Stimulated activated CD8-positive, alpha-beta memory T cell treated with anti-CD3 and anti-CD28 coated beads, Interleukin-7, amount 100 ng/mL, for 24 hours (primary cell): ENCODE data around the gene PPIG.
"Not testable (repeated sequence)": the region's sequence is repeated elsewhere in the genome, so short reads cannot be mapped to it uniquely, and the experiment has no call there.

ENCODE experiments used
- DNase-seq: peaks from one replicate; pipeline ENCODE4 v3.0.0-alpha.2; 2020; ENCODE audit warnings: low read depth

The PPIG gene

GRCh38 chr2:169584005-169584877 lies at the start of gene PPIG:
Gene PPIG, plus strand, starts transcription at chr2:169584351. Its CDS starts 19,691 bp downstream, at chr2:169604042.
- peak; percentile 77 for DNase-seq

DNA sequence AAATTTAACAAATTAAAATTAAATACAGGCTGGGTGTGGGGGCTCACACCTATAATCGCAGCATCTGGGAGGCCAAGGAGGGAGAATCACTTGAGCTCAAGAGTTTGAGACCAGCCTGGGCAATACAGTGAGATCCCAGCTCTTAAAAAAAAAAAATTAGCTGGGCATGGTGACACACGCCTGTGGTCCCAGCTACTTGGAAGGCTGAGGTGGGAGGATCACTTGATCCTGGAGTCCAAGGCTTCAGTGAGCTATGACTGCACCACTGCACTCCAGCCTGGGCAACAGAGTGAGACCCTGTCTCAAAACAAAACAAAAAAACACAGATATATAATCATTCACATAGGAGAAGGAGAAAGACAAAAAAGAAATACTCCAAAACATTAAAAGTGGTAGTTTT lies 44.7 kb upstream of the PPIG start:
- not testable (repeated sequence) for DNase-seq

- no peak for DNase-seq
Measured at GRCh38 chr2:169540146-169540545, 44.0 kb upstream of the PPIG start.

GRCh38 chr2:169542433-169542832 lies 41.7 kb upstream of the PPIG start:
- no peak for DNase-seq

- no peak for DNase-seq
Measured at GRCh38 chr2:169546756-169547155, 37.4 kb upstream of the PPIG start.

DNA sequence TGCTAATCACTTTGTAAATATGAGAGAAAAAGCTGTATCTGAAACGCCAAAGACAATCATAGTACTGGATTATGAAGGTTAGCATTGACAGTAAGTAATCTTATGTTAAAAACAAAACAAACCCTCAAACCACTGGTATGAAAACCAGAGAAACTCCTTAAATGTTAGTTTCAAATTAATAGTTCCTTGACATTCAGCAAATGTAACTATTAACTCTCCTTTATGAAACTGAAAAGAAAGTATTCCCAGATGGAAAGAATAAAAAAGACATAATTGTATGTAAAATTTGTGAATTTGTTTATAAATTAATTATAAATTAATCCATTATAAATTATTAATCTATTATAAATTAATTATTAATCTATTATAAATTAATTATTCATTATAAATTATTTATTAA lies 22.8 kb upstream of the PPIG start:
- no peak for DNase-seq

DNA sequence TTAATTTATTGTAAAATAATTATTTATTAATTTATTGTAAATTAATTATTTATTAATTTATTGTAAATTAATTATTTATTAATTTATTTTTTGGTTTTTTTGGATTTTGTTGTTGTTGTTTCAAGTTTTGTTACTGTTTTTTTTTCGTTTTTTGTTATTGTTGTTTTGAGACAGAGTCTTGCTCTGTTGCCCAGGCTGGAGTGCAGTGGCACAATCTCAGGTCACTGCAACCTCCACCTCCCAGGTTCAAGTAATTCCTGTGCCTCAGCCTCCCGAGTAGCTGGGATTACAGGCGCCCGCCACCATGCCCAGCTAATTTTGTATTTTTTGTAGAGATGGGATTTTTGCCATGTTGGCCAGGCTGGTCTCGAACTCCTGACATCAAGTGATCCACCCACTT lies 22.1 kb upstream of the PPIG start:
- not testable (repeated sequence) for DNase-seq

- no peak for DNase-seq
Measured at GRCh38 chr2:169562519-169562918, 21.6 kb upstream of the PPIG start.

DNA sequence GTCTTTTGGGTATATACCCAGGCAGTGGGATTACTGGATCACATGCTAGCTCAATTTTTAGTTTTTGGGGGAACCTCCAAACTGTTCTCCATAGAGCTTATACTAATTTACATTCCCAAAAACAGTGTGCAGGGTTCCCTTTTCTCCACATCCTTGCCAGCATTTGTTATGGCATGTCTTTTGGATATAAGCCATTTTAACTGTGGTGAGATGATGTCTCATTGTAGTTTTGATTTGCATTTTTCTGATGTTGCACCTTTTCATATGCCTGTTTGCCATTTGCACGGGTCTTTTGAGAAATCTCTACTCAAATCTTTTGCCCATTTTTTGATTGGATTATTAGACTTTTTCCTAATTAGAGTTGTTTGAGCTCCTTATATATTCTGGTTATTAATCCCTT lies 18.5 kb upstream of the PPIG start:
- DNase-seq: no peak

- no peak for DNase-seq
Measured at GRCh38 chr2:169569948-169570347, 14.2 kb upstream of the PPIG start.

- DNase-seq: not testable (repeated sequence)
Measured at GRCh38 chr2:169570752-169571151, 13.4 kb upstream of the PPIG start.

- DNase-seq: no peak
Measured at GRCh38 chr2:169571571-169571970, 12.6 kb upstream of the PPIG start.

GRCh38 chr2:169572189-169572588 lies 12.0 kb upstream of the PPIG start:
- no peak for DNase-seq

DNA sequence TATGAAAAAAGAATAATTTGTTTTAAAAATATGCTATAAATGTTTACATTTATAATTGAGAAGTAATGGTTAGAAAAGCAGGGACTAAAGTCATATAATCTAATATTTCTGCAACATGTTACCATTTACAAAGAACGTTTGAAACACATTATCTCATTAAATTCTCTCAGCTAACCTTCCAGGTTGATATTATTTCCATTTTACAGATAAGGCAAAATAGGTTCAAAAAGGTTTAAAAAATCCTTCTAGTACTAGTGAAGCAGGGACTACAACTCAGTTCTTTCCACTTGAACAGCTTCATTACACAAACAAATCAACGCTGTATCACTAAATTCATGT lies 11.4 kb upstream of the PPIG start:
- no peak for DNase-seq

GRCh38 chr2:169573160-169573973 lies 10.8 kb upstream of the PPIG start, which contains the start of gene FASTKD1:
Gene FASTKD1, minus strand, starts transcription at chr2:169573865. Its CDS starts 1,836 bp downstream, at chr2:169572029.
- DNase-seq: peak; percentile 71

DNA sequence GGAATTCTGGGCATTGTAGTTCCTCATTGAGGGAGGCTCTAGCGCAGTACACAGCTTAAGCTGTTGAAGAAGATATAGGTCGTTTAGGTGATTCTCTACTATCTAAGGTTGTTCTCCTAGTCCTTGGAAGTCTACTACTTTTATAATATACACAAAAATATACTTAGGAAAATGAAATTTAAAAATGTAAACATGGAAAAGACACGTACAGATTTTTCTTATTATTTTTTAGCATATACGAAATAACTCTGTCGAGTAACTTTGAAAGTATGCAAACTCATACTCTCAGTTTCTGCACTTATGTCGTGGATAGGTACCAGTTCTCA lies 10.2 kb upstream of the PPIG start:
- no peak for DNase-seq

DNA sequence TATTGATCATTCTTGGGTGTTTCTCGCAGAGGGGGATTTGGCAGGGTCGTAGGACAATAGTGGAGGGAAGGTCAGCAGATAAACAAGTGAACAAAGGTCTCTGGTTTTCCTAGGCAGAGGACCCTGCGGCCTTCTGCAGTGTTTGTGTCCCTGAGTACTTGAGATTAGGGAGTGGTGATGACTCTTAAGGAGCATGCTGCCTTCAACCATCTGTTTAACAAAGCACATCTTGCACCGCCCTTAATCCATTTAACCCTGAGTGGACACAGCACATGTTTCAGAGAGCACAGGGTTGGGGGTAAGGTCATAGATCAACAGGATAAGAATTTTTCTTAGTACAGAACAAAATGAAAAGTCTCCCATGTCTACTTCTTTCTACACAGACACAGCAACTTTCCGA lies 9.6 kb upstream of the PPIG start:
- not testable (repeated sequence) for DNase-seq

- DNase-seq: not testable (repeated sequence)
Measured at GRCh38 chr2:169575264-169575663, 8.9 kb upstream of the PPIG start.

GRCh38 chr2:169579044-169579443 lies 5.1 kb upstream of the PPIG start:
- no peak for DNase-seq

GRCh38 chr2:169582552-169583266 lies 1.4 kb upstream of the PPIG start:
- DNase-seq: not testable (repeated sequence)

GRCh38 chr2:169583518-169583917 lies 633 bp upstream of the PPIG start:
- DNase-seq: no peak

DNA sequence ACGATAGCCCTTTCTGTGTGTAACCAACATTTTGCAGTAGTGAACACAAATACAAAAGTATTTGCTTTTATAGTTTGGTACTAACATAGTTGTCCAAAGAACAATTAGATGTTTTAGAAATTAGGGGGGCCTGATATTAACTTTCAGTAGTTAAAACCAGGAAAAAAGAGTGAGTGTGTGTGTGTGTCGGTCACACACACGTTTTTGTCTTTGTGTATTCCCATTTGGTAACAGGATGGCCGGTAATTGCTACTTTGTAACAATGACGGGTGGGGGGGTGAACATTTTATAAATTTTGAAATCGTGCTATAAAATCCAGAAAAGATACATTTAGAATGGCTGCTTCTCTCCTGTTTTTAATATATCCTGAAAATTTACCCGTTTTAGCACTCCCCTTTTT lies 1.5 kb downstream of the PPIG start:
- no peak for DNase-seq

DNA sequence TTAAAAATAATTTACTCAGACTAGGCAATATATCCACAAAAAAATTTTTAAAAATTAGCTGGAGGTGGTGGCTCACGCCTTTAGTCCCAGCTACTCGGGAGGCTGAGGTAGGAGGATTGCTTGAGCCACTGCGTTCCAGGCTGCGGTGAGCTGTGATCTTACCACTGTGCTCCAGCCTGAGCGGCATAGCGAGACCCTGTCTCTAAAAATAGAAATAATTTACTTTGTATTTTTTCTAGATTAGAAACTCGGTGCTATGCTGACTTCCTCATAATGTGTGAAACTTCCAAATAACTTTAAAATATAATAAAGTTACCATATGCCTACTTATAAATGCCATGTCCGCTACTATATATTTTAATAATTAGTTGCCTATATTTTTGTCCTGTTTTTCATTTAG lies 6.7 kb downstream of the PPIG start:
- DNase-seq: no peak
